ENCODE results near the gene IARS2. TPM values are rescaled to one million over a fixed set of nuclear protein-coding genes. Genes with fewer than 3 reads are reported as not detected.
"Not testable (repeated sequence)": the region's sequence is repeated elsewhere in the genome, so short reads cannot be mapped to it uniquely, and the experiment has no call there.

IARS2 gene
- total RNA-seq, 2 donors from 2014 or later = 58.7 to 64.0 TPM

DNA sequence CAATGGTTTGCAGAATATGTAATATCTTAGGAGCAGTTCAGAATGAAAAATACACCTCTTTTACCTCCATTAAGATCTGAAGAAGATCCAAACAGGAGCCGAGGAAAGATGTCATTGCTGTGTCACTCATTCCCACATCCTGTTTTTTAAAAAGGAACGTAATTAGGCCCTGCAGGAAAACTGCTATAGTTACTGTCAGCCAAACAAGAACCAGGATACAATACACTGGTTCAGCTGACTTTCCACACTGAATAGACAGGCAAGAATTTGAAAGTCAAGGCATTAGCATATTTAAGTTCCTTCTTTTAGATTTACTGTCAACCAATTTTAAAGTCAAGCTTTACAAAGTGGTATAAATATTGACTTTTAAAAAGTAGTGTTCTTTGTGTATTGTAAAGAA, 63.8 kb downstream of the IARS2 start:
- ATAC-seq = no peak
- no peak for DNase-seq
- intact Hi-C loops (cut with DNase I) = no loop called here

DNA sequence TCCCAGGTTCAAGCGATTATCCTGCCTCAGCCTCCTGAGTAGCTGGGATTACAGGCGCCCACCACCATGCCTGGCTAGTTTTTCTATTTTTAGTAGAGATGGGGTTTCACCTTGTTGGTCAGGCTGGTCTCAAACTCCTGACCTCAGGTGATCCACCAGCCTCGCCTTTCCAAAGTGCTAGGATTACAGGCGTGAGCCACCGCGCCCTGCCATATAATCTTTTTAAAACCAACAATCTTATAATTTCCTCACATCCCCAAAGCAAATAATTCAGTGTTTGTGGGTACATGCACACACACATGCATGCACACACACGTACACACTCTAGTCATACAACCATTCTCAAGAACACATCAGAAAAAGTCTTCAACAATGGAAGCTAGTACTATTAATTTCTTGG, 64.6 kb downstream of the IARS2 start:
- DNase-seq; ATAC-seq; intact Hi-C loops (cut with DNase I): not testable (repeated sequence)

DNA sequence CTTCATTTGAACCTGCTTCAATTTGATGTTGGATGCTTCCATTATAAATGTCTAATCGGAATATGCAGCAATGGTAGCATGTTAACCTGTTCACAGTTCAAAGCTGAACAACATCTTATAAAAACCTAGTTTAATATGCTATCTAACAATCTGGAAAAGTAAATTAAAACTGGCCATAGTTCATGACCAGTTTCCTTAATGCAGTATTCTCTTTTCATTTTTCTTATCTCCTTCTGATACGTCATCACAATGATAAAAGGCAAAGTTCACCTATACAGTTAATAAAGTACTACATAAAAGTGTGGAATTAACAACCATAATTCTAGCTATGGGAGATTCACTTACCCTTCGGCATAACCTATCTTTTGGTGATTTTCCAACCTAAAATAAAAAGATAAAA, 65.1 kb downstream of the IARS2 start:
- no peak for ATAC-seq
- no peak for DNase-seq
- intact Hi-C loops (cut with DNase I) = no loop called here

DNA sequence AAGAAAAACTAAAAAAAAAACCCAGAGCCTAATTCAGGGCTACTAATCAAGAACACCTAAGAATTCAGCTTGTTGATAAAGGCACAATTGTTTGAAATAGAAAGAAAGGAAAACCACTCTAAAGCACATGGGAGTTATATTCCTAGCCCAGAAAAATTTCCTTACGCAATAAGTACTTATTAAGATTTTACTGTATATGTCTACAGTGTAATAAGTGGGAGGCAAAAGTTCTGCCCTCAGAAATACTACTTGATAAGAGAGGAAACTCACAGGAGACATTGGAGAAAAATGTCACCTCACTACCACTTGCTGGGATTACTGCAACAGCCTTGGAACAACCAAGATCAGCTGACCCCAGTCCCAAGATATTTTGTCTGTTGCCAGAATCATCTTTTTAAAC, 66.1 kb downstream of the IARS2 start:
- DNase-seq (no peak), ATAC-seq (no peak)

DNA sequence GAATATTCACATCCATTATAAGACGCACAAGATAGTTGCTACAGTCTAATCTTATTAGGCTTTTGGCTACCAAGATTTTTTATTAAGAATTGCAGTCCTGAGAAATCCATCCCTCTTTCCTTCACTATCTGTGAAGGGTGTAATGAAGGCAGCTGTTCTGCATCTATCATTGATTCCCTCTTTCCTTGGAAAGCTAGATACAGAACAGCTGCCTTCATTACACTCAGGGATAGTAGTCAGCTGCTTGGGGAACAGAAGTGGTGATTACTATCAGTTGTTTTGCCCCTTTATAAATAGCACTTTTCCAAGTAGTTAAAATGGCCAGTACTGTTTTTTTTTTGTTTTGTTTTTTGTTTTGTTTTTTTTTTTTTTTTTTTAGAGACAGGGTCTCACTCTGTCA, 70.2 kb downstream of the IARS2 start:
- DNase-seq = no peak
- intact Hi-C loops (cut with DNase I) = no loop called here
- no peak for ATAC-seq

More for the DNA sequence above, 66.1 kb downstream of the IARS2 start:
- intact Hi-C loops (cut with DNase I) = no loop called here

DNA sequence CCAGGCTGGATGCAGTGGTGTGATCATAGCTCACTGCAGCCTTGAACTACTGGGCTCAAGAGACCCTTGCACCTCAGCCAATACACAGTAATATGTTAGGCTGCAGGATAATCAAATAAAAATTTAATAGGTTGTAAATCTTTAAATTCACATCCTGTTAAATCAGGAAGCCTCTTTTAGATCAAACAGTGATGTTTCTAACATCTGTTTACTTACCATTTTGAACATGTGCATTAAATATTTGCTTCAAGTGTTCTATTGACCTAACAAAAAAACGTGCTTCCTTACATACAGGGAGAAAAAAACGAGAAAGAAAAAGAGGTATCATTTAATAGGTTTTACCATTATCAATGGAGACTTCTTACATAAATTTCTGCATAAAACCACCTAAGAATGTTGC, 70.6 kb downstream of the IARS2 start:
- DNase-seq = no peak
- no peak for ATAC-seq
- intact Hi-C loops (cut with DNase I) = no loop called here

DNA sequence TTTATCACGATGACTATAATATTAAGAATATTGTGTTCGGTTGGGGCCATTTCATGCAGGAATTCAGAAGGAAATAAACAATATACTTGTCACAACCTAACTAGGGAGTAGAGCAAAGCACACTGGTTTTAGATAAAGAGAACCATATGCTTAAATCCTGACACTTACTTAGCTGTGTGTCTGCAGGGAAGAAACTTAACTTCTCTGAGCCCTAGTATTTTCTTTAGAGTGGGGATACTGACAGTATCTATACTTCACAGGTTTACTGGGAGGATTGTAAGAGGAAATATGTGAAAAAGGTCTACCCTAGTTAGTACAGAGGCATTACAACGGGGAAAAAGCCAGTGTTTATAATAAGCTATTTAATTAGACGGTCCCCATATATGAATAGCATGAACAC, 72.9 kb downstream of the IARS2 start:
- intact Hi-C loops (cut with DNase I) = no loop called here
- no peak for ATAC-seq
- no peak for DNase-seq

DNA sequence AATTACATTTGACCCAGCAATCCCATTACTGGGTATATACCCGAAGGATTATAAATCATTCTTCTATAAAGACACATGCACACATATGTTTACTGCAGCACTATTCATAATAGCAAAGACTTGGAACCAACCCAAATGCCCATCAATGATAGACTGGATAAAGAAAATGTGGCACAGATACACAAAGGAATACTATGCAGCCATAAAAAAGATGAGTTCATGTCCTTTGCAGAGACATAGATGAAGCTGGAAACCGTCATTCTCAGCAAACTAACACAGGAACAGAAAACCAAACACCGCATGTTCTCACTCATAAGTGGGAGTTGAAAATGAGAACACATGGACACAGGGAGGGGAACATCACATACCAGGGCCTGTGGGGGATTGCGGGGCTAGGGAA, 76.0 kb downstream of the IARS2 start:
- DNase-seq; ATAC-seq; intact Hi-C loops (cut with DNase I): not testable (repeated sequence)

DNA sequence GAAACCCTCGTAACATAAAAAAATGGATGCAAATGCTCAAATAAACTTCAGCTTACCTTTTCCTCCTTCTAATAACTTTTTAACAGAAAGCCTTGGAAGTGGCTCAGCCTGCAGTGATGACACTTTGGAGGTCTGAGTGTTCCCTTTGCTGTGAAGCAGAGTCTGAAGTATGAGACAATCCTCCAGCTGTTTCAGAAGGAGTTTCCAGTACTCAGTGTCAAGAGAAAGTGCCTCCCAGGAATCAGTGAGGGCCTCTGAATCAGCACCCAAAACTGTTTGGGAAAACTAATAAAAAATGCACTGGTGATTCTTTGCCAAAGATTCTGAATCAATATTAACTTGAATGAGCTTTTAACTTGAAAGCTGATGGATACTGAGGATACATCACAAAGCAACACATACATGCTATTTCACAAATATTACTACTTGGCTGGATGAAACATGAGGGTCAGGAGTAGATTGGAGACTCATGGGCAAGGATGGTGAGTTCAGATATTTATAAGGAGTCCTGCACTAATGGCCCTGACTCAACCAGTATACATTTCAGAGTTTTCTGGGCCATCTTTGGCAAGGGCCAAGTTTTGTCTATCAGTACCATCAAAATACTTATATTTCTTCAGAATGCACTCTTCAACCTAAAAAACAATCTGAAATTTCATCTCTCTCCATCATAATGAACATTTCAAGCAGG, 77.0 kb downstream of the IARS2 start:
- no peak for ATAC-seq
- intact Hi-C loops (cut with DNase I) = no loop called here
- DNase-seq = no peak

DNA sequence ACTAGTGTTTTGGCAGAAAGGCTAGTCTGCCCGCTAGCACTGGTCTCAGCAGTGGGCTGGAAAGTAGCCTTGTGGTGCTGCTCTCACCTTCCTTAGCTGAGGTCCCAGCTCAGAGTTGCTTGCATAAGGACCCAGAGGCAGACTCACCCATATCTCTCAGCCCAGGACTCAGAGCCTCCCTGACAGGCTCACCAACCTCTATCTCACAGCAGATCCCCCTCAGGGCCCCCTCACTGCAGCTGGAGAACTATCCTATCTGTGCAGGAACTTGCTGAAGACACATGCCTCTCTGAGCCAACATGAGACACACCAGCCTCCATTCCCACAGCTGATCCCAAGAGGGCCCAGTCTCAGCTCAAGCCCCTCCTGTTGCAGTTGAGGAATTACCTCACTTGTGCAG, 82.6 kb downstream of the IARS2 start:
- intact Hi-C loops (cut with DNase I) = no loop called here
- no peak for DNase-seq
- no peak for ATAC-seq

DNA sequence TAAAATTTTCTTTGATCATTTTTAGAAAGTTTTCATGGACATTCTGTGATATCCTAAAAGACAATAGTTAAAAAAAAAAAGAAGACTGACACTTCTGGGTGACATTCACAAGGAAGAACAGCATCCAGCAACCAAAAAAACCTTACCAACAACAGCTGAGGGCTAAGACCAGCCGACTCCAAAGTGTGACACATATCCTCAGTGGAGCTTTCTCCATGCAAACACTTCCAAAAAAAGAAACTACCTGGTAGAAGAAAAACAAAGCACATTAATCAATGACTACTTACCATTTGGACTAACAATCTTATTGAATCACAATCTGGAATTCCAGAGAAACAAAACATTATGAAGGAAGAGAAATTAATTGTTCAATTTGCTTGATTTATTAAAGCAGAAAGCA, 88.2 kb downstream of the IARS2 start:
- no peak for DNase-seq
- intact Hi-C loops (cut with DNase I) = no loop called here
- no peak for ATAC-seq

DNA sequence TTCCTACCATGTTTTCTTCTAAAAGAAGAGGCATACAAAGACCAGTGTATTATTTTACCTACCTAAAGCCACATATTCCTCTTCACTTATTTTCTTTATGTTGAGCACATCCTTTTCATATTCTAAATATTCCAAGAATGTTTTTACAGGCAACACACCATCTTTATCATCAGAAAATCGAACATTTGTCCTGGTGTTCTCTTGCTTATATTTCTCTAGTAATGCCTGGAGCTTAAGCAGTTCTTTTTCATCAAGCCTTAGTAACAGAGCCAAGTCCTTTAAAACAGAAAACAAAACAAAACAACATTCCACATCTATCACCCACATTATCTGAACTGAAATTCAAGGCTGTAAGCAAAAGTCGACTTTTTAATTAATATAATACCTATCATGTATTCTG, 88.7 kb downstream of the IARS2 start:
- ATAC-seq (no peak), DNase-seq (no peak)
- intact Hi-C loops (cut with DNase I) = no loop called here

DNA sequence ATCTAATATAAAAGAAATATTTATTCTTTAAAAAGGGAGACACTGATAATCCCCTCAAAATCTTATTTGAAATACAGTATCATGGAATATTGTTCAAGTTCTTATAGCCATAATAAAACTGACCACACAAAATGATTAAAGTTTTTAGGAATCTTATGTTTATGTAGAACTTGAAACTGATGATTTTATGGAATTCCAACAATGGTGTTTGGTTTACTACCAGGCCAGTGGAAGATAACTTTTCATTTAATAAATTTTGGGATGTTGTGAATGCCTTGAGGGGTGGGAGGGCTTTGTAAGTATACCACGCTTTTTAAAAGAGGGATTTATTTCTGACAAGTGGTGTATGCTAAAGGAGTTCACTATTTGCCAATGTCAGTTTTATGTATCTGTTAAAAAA, 90.6 kb downstream of the IARS2 start:
- DNase-seq (no peak), ATAC-seq (no peak)
- intact Hi-C loops (cut with DNase I) = no loop called here

DNA sequence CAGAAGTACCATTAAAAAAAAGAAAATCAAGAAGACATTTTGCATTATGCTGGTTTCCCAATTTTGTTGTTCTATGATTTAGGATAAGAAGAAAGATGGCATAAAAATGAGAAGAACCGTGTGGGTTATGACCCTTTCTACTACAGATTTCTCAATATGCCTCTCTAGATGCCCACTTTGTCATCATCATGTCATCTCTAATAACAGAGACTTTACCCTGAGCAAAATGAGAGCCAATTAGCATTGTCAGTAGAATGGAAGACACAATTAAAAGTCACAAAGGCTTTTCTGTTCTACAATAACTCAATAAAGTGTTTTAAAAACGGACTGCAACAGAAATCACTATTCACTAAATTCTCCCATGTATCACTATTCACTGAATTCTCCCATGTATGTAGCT, 92.8 kb downstream of the IARS2 start:
- DNase-seq = no peak
- intact Hi-C loops (cut with DNase I) = no loop called here
- no peak for ATAC-seq

DNA sequence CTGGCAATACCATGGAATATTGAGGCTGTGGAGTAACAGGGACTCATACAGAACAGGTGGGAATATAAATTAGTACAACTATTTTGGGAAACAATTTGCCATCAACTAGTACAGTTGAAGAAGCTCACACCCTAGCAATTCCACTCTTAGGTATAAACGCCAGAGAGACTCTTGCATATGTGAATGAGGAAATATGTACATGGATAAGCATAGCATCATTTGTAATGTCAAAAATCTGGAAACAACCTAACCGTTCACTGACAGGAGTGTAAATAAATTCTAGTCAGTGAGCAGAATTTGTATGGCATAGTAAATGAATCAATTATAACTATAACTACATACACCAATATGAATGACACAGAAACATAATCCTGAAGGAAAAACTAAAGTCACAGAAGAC, 94.6 kb downstream of the IARS2 start:
- ATAC-seq = no peak
- DNase-seq = no peak
- intact Hi-C loops (cut with DNase I) = no loop called here

DNA sequence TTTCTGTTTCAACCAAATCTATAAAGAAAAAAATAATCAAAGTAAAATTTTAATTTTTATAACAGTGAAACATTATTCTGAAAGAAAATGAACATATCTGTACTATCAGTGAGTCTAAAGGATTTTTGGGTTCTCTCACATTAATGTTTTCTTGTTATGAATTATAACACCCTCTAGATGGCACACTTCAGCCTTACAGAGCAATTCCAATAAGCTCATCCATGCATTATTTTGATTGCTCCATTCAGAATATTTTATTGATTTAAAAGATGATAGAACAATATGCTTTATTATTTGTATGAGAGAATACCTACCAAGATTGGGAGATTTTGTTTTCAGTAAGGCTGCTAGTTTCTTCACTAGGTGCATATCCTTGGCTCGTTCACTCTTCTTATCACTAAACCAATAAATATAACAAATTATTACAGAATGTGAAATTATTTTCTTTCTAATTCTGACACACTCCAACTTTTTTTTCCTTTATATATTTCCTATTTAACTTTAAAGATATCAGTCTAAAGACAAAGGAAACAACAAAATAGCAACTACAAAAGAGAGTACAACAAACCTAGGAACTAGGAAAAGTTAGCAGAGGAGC, 95.9 kb downstream of the IARS2 start:
- intact Hi-C loops (cut with DNase I) = no loop called here
- ATAC-seq (no peak), DNase-seq (no peak)

DNA sequence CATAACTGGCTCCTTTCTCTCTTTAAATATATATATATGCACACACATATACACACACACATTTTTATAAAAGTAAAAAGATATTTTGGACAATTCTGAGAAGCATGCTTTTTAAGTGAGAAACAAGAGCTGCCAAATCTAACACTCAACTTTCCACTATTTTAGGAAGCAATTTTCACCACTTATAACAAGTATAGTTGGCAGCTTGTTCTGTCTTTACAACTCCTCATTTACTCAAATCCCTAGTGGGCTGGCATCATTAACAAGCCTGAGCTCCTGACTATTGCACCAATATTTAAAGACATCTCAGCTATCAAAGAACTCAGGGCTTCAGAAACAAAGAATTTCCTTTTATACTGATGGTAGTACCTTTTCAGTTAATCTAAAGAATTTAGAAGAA, 101.8 kb downstream of the IARS2 start:
- DNase-seq (no peak), ATAC-seq (no peak)
- intact Hi-C loops (cut with DNase I) = no loop called here

All from left cardiac atrium (tissue), 4 donors.